ENCODE data around the gene CALML4. TPM values are rescaled to one million over a fixed set of nuclear protein-coding genes. Genes with fewer than 3 reads are reported as not detected.
A peak's percentile ranks its signal among the peaks of the same experiment; 100 is the strongest.

The CALML4 gene
- total and polyA plus RNA-seq, 2 experiments from 2014 or later: 0.54 to 2.4 TPM

DNA sequence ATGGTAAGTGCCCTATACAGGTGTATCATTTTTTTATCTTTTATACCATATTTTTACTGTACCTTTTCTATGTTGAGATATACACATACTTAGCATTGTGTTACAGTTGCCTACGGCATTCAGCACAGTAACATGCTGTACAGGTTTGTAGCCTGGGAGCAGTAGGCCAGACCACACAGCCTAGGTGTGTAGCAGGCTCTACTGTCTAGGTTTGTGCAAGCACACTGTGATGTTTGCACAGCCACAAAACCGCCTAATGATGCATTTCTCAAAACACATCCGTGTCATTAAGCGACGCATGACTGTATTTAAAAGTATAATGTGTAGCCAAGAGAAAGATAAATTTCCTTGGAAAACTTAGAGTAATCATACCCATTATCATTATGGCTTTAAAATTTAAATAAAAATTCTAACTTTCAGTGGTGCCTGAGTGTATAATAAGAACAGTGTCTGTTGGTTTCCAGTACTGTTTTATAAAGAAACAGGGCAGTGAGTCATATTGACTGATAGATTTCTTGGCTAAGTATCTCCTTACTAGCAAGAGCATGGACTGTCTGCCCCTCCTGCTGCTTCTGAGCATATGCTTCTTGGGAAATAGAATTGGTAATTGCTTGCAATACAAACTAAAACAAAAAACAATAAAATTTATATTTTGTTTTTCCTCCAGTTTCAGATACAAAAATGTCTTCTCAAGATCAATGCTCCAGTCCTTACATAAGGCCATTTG, 18.3 kb downstream of the CALML4 start:
- TF ChIP-seq EZH2phosphoT487 (IDR thresholded peaks at IDR 0.05; ENCODE audit: insufficient read depth, low read depth) (no peak), EZH2 (IDR thresholded peaks at IDR 0.05; ENCODE audit: insufficient read depth, poor library complexity, severe bottlenecking) (no peak)
- Histone ChIP-seq H4K20me1 (ENCODE audit: insufficient read depth) (no peaks in the 10 kb centered on the region), H3K79me2 (ENCODE audit: insufficient read depth) (no peaks in the 10 kb centered on the region), H3K27ac (peak overlapping the region; percentile 51), H3K27me3 (replicated peaks; ENCODE audit: insufficient read depth) (no peaks in the 10 kb centered on the region), H3K36me3 (ENCODE audit: low read depth) (peaks cover 45% of the 10 kb centered on the region), H3K4me3 (no peak overlapping the region), H2AFZ (no peak overlapping the region), H3K4me2 (ENCODE audit: unreplicated experiment) (peak overlapping the region; percentile 27), H3K4me1 (ENCODE audit: insufficient read depth) (peaks cover 18% of the 10 kb centered on the region), H3K9me3 (ENCODE audit: low read depth) (no peaks in the 10 kb centered on the region), H3F3A (ENCODE audit: insufficient read depth) (peaks cover 34% of the 10 kb centered on the region), H3K9me2 (ENCODE audit: insufficient read depth) (no peaks in the 10 kb centered on the region), H3K9ac (peak overlapping the region; percentile 28; the same call in 1 of the 2 replicates)
- peak; percentile 84 for DNase-seq
- in situ Hi-C loops (cut with MboI): no loop called here
- 98% methylated on average over 5 of the region's 5 CpGs for WGBS, 2 experiments (ENCODE audit: low coverage in 1 of 2, low lambda C conversion rate in 2 of 2, missing lambda C conversion rate in 2 of 2)

DNA sequence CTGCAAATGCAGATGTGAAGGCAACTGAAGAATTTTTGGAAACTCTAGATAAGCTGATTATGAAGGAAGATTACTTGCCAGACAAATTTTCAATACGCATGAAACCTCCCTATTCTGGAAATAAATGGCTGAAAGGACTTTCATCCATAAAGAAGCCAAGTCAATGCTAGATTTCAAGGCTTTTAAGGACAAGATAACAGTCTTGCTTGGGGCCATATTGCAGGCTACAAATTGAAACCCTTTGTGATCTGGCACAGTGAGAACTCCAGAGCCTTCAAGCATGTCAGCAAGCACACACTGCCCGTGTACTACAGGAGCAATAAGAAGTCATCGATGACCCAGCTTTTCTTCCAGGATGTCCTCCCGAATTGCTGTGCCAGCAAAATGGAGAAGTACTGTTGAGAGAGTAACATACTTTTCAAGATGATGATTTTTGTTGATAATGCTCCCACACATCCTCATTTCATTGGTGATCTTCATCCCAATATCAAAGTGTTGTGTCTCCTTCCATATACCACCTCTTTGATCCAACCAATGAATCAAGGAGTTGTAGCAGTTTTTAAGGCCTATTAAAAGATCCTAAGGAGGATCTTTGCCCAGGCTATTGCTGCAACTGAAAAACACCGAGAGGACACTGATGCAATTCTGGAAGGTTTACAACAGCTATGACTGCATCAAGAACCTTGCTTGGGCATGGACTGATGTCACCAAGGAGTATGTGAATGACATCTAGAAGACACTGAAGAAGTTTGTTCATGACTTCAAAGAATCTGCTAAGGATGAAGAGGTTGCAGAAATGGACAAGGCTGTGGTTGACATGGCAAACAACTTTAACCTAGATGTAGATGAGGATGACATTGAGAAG, 20.3 kb downstream of the CALML4 start:
- no peak for DNase-seq
- Histone ChIP-seq H3K36me3 (ENCODE audit: low read depth) (peaks cover 47% of the 10 kb centered on the region), H3F3A (ENCODE audit: insufficient read depth) (peaks cover 34% of the 10 kb centered on the region), H3K9me3 (ENCODE audit: low read depth) (no peaks in the 10 kb centered on the region), H3K9ac (no peak overlapping the region), H3K27me3 (replicated peaks; ENCODE audit: insufficient read depth) (no peaks in the 10 kb centered on the region), H3K4me3 (no peak overlapping the region), H3K4me2 (ENCODE audit: unreplicated experiment) (no peak overlapping the region), H3K4me1 (ENCODE audit: insufficient read depth) (peaks cover 18% of the 10 kb centered on the region), H4K20me1 (ENCODE audit: insufficient read depth) (no peaks in the 10 kb centered on the region), H2AFZ (no peak overlapping the region), H3K79me2 (ENCODE audit: insufficient read depth) (no peaks in the 10 kb centered on the region), H3K27ac (no peak overlapping the region), H3K9me2 (ENCODE audit: insufficient read depth) (no peaks in the 10 kb centered on the region)
- 95 to 98% methylated on average over 5 of the region's 5 CpGs for WGBS, 2 experiments (ENCODE audit: low coverage in 1 of 2, low lambda C conversion rate in 2 of 2, missing lambda C conversion rate in 2 of 2)
- no peak for TF ChIP-seq EZH2phosphoT487 (IDR thresholded peaks at IDR 0.05; ENCODE audit: insufficient read depth, low read depth)
- TF ChIP-seq EZH2 (IDR thresholded peaks at IDR 0.05; ENCODE audit: insufficient read depth, poor library complexity, severe bottlenecking): no peak
- in situ Hi-C loops (cut with MboI): no loop called here

GRCh38 chr15:68183616-68184315, 21.4 kb downstream of the CALML4 start:
- no peaks in the 10 kb centered on the region for H3K27me3 ChIP-seq (replicated peaks; ENCODE audit: insufficient read depth)
- no peak overlapping the region for H3K9ac ChIP-seq
- 84 to 88% methylated on average over 5 of the region's 5 CpGs for WGBS, 2 experiments (ENCODE audit: low coverage in 1 of 2, low lambda C conversion rate in 2 of 2, missing lambda C conversion rate in 2 of 2)
- no peak for TF ChIP-seq EZH2 (IDR thresholded peaks at IDR 0.05; ENCODE audit: insufficient read depth, poor library complexity, severe bottlenecking)
- no peak for TF ChIP-seq EZH2phosphoT487 (IDR thresholded peaks at IDR 0.05; ENCODE audit: insufficient read depth, low read depth)
- in situ Hi-C loops (cut with MboI): no loop called here
- H3K4me1 ChIP-seq (ENCODE audit: insufficient read depth): peaks cover 18% of the 10 kb centered on the region
- no peaks in the 10 kb centered on the region for H3K9me3 ChIP-seq (ENCODE audit: low read depth)
- peak; percentile 40 for DNase-seq
- H3K79me2 ChIP-seq (ENCODE audit: insufficient read depth): no peaks in the 10 kb centered on the region
- H2AFZ ChIP-seq: no peak overlapping the region
- H3K36me3 ChIP-seq (ENCODE audit: low read depth): peaks cover 40% of the 10 kb centered on the region
- H3K27ac ChIP-seq: no peak overlapping the region
- no peak overlapping the region for H3K4me2 ChIP-seq (ENCODE audit: unreplicated experiment)
- no peaks in the 10 kb centered on the region for H4K20me1 ChIP-seq (ENCODE audit: insufficient read depth)
- H3F3A ChIP-seq (ENCODE audit: insufficient read depth): peaks cover 28% of the 10 kb centered on the region
- no peaks in the 10 kb centered on the region for H3K9me2 ChIP-seq (ENCODE audit: insufficient read depth)
- H3K4me3 ChIP-seq: no peak overlapping the region

DNA sequence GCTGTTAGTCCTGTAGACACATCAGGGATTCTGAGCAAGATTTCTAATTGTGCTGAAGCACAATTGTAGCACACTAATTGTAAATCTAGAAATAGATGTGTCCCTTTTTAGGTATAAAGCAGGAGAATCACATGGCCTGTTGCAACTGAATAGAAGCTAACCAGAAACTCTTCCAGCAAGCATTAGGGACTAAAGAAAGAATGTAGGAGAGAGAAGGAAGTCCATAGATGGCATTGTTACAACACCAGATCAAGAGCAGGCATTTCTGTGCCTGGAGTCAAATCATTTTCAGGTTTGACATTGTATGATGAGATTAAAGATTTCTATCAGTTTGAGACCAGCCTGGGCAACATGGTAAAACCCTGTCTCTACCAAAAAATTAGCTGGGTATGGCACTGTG, 27.4 kb downstream of the CALML4 start:
- H3K27ac ChIP-seq: peak overlapping the region; percentile 33

More for the DNA sequence above, 27.4 kb downstream of the CALML4 start:
- no peak overlapping the region for H3K4me2 ChIP-seq (ENCODE audit: unreplicated experiment)
- H3K4me1 ChIP-seq (ENCODE audit: insufficient read depth): peaks cover 14% of the 10 kb centered on the region
- no peaks in the 10 kb centered on the region for H3K9me2 ChIP-seq (ENCODE audit: insufficient read depth)
- in situ Hi-C loops (cut with MboI): no loop called here
- peak; percentile 53 for DNase-seq
- no peaks in the 10 kb centered on the region for H3K9me3 ChIP-seq (ENCODE audit: low read depth)
- no peak overlapping the region for H2AFZ ChIP-seq
- H4K20me1 ChIP-seq (ENCODE audit: insufficient read depth): no peaks in the 10 kb centered on the region
- H3K79me2 ChIP-seq (ENCODE audit: insufficient read depth): no peaks in the 10 kb centered on the region
- H3F3A ChIP-seq (ENCODE audit: insufficient read depth): no peaks in the 10 kb centered on the region
- no peak overlapping the region for H3K4me3 ChIP-seq
- TF ChIP-seq EZH2 (IDR thresholded peaks at IDR 0.05; ENCODE audit: insufficient read depth, poor library complexity, severe bottlenecking): no peak
- no peak for TF ChIP-seq EZH2phosphoT487 (IDR thresholded peaks at IDR 0.05; ENCODE audit: insufficient read depth, low read depth)
- H3K9ac ChIP-seq: no peak overlapping the region
- peaks cover 24% of the 10 kb centered on the region; the same call in 1 of the 2 replicates for H3K36me3 ChIP-seq (ENCODE audit: low read depth)
- H3K27me3 ChIP-seq (replicated peaks; ENCODE audit: insufficient read depth): no peaks in the 10 kb centered on the region

Data from GM23248 (cell line).